Tibial nerve (tissue), 4 donors: ENCODE results near the gene RAPSN.

Experiments
- EP300 ChIP-seq, 2 donors: sonication (generic); formaldehyde crosslinking; IDR thresholded peaks; one replicate each; pipeline ENCODE4 v1.6.1; 2017; ENCODE audit warnings: antibody characterized with exemption in 2 of 2, mild to moderate bottlenecking in 1 of 2
- TF ChIP-seq, protein P1 (sequence below), 5 experiments: fragments of 200-600 bp in 3 of 5; fragments of 450-650 bp in 2 of 5; sonication (generic) in 3 of 5; IDR thresholded peaks; one replicate each; pipeline ENCODE4 v1.5.1; 2016 to 2019; ENCODE audit warnings: antibody characterized with exemption in 5 of 5, mild to moderate bottlenecking in 3 of 5, moderate library complexity in 2 of 5

DNA sequence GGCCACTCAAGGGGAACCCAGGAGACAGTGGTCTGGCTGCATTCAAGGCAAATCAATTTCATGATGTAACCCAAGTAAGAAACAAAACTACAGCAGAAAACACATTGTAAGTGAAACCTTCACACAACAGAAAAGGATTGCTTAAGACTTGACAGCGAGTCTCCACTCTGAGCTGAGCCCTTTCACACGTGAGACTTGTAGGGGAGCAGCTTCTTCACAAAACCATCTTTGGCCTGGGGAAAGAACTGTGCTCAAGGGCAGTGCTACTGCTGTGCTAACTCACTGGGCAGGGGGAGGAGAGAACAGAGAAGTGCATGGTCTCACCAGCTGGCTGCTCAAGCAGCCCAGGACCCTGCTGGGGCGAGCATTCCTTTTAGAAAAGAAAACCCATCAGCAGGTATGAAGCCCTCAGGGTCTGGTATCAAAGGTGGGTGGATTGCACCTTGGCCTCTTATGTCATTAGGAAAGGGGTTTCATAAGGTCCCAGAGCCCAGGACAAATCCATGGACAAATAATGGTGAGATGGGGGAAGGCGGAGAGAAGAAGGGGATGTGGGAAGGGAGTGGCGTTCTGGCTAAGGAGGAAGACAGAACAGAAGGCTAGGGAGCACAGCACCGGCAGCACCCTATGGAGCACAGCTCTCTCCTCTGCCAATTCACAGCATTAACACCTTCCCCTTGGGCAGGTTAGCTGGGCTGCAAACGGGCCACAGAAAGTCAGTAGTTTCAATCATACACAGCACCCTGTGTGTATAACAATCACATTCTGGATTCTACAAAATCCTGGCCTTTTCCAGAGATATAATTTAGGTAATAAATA lies 20.6 kb upstream of the RAPSN start:
- TF ChIP-seq, protein P1, sequence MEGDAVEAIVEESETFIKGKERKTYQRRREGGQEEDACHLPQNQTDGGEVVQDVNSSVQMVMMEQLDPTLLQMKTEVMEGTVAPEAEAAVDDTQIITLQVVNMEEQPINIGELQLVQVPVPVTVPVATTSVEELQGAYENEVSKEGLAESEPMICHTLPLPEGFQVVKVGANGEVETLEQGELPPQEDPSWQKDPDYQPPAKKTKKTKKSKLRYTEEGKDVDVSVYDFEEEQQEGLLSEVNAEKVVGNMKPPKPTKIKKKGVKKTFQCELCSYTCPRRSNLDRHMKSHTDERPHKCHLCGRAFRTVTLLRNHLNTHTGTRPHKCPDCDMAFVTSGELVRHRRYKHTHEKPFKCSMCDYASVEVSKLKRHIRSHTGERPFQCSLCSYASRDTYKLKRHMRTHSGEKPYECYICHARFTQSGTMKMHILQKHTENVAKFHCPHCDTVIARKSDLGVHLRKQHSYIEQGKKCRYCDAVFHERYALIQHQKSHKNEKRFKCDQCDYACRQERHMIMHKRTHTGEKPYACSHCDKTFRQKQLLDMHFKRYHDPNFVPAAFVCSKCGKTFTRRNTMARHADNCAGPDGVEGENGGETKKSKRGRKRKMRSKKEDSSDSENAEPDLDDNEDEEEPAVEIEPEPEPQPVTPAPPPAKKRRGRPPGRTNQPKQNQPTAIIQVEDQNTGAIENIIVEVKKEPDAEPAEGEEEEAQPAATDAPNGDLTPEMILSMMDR (IDR thresholded peaks at IDR 0.05): no peak
- TF ChIP-seq EP300 (IDR thresholded peaks at IDR 0.05): no peak
